ENCODE results near the gene SLC6A5.

DNA sequence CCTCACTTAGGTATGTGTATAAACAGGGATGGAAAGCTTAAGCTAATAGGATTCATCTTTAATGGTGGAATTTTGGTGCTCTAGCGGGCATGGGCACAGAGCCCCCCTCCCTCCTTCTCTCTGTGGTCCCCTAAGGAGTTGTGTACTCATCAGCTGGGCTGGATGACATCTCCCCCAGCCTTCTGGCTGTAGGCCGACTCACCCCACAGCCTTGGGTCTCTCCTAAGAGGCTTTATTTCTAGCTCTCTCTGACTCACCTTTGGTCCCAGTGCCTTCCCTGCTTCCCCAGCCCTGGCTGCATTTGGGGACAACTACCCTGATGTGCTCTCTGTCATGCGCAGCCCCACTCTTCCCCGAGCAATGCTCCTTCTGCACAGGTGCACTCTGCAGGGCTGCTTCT is 26.9 kb downstream of the SLC6A5 start:
- TF ChIP-seq, protein P1, sequence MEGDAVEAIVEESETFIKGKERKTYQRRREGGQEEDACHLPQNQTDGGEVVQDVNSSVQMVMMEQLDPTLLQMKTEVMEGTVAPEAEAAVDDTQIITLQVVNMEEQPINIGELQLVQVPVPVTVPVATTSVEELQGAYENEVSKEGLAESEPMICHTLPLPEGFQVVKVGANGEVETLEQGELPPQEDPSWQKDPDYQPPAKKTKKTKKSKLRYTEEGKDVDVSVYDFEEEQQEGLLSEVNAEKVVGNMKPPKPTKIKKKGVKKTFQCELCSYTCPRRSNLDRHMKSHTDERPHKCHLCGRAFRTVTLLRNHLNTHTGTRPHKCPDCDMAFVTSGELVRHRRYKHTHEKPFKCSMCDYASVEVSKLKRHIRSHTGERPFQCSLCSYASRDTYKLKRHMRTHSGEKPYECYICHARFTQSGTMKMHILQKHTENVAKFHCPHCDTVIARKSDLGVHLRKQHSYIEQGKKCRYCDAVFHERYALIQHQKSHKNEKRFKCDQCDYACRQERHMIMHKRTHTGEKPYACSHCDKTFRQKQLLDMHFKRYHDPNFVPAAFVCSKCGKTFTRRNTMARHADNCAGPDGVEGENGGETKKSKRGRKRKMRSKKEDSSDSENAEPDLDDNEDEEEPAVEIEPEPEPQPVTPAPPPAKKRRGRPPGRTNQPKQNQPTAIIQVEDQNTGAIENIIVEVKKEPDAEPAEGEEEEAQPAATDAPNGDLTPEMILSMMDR (IDR thresholded peaks at IDR 0.05): no peak
- no peak for TF ChIP-seq POLR2A (IDR thresholded peaks at IDR 0.05)
- TF ChIP-seq EP300 (IDR thresholded peaks at IDR 0.05): no peak

Measured in ovary (tissue), 3 donors.